ENCODE results near the gene BLOC1S6. TPM values are rescaled to one million over a fixed set of nuclear protein-coding genes. Genes with fewer than 3 reads are reported as not detected.

BLOC1S6 gene
- total RNA-seq, 4 donors from 2014 or later = 19.7 to 41.8 (median 29.0) TPM

- Histone ChIP-seq H3K27ac (peak overlapping the region in 2 of 4 donors; percentile 30 to 64), H3K27me3 (no peaks in the 10 kb centered on the region), H3K9me3 (no peaks in the 10 kb centered on the region), H3K4me3 (no peak overlapping the region), H3K36me3 (peaks cover 0 to 17% (median 0%) of the 10 kb centered on the region in 3 donors), H3K4me1 (peaks cover 3 to 57% (median 18%) of the 10 kb centered on the region in 3 donors)
- no peak for DNase-seq
- TF ChIP-seq CTCF (IDR thresholded peaks at IDR 0.05) = no peak
- TF ChIP-seq POLR2A (IDR thresholded peaks at IDR 0.05) = no peak
- intact Hi-C loops (cut with DNase I) = no loop called here
- WGBS, 2 donors = 53 to 78% methylated on average over 3 of the region's 3 CpGs
Measured at GRCh38 chr15:45653702-45654424, 66.7 kb downstream of the BLOC1S6 start.

DNA sequence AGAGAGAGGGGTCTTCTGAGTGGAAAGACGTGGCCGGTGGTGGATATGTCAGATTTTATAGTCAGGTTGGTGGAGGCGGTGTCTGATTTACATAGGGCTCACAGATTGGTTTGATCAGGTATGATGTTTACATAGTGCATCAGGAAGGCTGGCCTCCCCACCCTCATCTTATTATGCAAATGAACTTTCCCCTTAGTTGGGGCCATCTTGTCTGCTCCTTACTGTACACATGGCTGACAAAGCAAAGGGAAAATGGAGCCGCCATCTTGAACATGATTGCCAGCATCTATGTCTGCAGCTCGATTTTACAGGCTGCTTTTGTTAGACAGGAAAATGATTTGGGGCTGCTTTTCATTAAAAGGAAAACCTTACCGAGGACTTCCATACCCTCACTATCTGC, 67.6 kb downstream of the BLOC1S6 start:
- Histone ChIP-seq H3K4me1 (peaks cover under 1 to 57% (median 22%) of the 10 kb centered on the region in 3 donors), H3K27me3 (no peaks in the 10 kb centered on the region), H3K9me3 (no peaks in the 10 kb centered on the region), H3K36me3 (peaks cover 0 to 25% (median 0%) of the 10 kb centered on the region in 3 donors), H3K4me3 (no peak overlapping the region), H3K27ac (no peak overlapping the region)
- intact Hi-C loops (cut with DNase I) = no loop called here
- 79 to 91% methylated on average over 6 of the region's 6 CpGs for WGBS, 2 donors
- TF ChIP-seq CTCF (IDR thresholded peaks at IDR 0.05) (no peak), POLR2A (IDR thresholded peaks at IDR 0.05) (no peak)
- DNase-seq = no peak

DNA sequence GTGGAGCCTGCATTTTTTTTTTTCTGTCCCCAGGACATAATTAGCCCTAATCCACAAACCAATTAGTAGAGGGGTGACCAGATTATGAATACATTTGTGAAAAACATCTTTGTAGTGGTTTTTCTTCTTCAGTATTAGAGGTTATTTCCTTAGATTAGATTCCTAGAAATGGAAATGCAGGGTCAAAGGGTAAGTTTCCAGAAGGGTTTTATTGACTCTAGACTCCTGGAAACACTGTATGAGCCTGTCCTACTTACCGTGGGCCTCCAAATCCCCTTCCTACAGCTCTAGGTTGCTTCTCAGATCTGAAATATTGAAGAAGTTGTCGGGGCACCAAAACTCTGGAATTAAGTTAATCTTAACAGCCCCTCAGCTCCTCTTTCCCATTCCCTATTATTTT, 70.1 kb downstream of the BLOC1S6 start:
- Histone ChIP-seq H3K27ac (no peak overlapping the region), H3K36me3 (peaks cover 1 to 28% (median 8%) of the 10 kb centered on the region in 3 donors), H3K4me1 (peaks cover 10 to 69% (median 35%) of the 10 kb centered on the region in 3 donors), H3K4me3 (no peak overlapping the region), H3K9me3 (no peaks in the 10 kb centered on the region), H3K27me3 (no peaks in the 10 kb centered on the region)
- WGBS, 2 donors = 75 to 88% methylated on average over 2 of the region's 2 CpGs
- DNase-seq = no peak
- intact Hi-C loops (cut with DNase I) = no loop called here
- TF ChIP-seq POLR2A (IDR thresholded peaks at IDR 0.05) = no peak
- TF ChIP-seq CTCF (IDR thresholded peaks at IDR 0.05) = no peak

DNA sequence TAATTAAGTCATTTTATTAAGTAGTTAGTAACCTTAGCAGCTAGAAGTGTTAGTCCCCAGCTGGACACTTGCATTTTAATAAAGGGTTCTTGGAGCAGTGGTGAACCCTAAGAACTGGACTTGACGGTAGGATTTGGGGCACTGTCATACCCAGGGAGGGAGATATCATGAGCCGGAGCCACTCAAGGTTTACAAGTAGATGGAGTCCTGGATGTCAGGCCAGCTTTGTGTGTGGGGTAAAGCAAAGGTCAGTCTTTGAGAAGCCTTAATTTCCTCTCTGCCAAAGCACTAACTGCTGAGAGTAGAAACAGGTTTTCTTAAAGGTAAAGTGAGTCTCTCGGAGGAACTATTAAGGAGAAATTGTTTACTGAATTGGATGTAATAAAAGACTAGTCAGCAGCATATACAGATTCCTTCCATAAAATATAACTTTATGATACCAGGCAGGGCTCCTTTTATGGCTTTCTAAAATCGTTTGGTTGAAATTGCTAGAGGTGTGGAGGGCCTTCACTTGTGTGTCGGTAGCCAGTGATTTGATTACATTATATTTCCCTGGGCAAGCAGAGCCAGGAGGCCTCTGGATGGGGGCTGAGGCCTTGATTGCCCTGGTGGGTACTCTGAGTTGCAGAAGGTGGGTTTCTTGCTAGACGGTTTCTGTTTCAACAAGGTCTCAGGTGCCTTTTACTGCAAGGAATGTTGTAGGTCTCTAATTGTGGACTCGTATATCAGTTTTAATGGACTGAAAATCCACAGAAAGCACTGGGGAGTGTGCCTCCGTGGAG, 70.8 kb downstream of the BLOC1S6 start:
- Histone ChIP-seq H3K27ac (no peak overlapping the region), H3K36me3 (peaks cover 6 to 35% (median 12%) of the 10 kb centered on the region in 3 donors), H3K9me3 (no peaks in the 10 kb centered on the region), H3K4me1 (peaks cover 10 to 69% (median 35%) of the 10 kb centered on the region in 3 donors), H3K4me3 (no peak overlapping the region), H3K27me3 (no peaks in the 10 kb centered on the region)
- DNase-seq = no peak
- intact Hi-C loops (cut with DNase I) = no loop called here
- TF ChIP-seq POLR2A (IDR thresholded peaks at IDR 0.05) (no peak), CTCF (IDR thresholded peaks at IDR 0.05) (no peak)
- WGBS, 2 donors = 82 to 84% methylated on average over 7 to 8 of the region's 8 CpGs

Small RNA genes within 50 kb of the gene (small RNA-seq; reads per million reads assigned to genes)
- 0 reads per million in 4 donors for gene DPPA5P2
- 0 reads per million in 4 donors for gene RF00019

Other genes starting within 250 kb of the BLOC1S6 start
- 10 to 100 TPM; 11.1 to 20.7 (median 16.7) TPM for gene GATM, start 208.8 kb upstream of the BLOC1S6 start, total RNA-seq
- 1 to 10 TPM; 6.3 to 8.8 (median 7.4) TPM for gene SLC30A4, start 64.6 kb upstream of the BLOC1S6 start, total RNA-seq
- 100 to 1,000 TPM in 3 of 4 donors, 10 to 100 TPM in 1; 88.7 to 178 (median 128) TPM for gene SQOR, start 47.6 kb downstream of the BLOC1S6 start, total RNA-seq

All from esophagus squamous epithelium (tissue), 5 donors.